ENCODE data around the gene GAPT.

- TF ChIP-seq CTCF (IDR thresholded peaks at IDR 0.05; ENCODE audit: low read length) (no peak), EZH2 (IDR thresholded peaks at IDR 0.05; ENCODE audit: borderline replicate concordance, low read length) (no peak)
Observed at GRCh38 chr5:58545912-58546311, 54.7 kb downstream of the GAPT start.
